GM21390 (cell line): Measurements from ENCODE around the gene GMDS.

ENCODE experiments used
- ATAC-seq: cut with Tn5 transposase; IDR thresholded peaks from one replicate; pipeline ENCODE4 v1.9.1; 2021; ENCODE audit not compliant: unreplicated experiment

Gene GMDS

GRCh38 chr6:1622220-1622850, 623.1 kb downstream of the GMDS start:
- ATAC-seq: no peak

DNA sequence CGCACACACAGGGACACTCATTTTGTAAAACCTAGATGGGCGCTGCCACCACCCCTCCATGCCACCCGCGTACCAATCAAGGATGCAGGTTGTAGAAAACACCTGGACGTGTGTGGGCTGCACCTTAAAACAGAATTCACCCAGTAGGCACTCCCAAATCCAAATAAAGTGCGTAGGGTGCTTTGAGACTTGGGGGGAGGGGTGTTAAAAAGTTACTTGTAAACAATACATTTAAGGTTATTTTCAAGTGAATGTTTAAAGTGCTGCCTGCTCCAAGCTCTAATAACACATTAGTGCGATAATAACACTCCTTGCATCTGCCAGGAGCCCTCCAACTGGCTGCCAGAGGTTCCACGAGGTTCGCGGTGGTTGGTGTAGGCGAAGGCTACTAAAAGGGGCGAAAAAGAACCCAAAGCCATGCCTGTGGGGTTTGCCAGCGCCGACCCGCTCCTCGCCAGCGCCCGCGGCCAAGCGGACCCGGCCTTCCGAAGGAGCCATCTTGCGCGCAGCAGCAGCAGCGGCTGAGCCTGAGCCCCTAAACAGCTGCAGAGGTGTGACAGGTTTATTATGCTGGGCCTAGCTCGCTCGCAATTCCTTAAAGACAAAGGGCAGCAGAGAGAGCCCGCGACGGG, 624.2 kb downstream of the GMDS start:
- no peak for ATAC-seq

- ATAC-seq: no peak
Measured at GRCh38 chr6:1620504-1621069, 624.8 kb downstream of the GMDS start.

DNA sequence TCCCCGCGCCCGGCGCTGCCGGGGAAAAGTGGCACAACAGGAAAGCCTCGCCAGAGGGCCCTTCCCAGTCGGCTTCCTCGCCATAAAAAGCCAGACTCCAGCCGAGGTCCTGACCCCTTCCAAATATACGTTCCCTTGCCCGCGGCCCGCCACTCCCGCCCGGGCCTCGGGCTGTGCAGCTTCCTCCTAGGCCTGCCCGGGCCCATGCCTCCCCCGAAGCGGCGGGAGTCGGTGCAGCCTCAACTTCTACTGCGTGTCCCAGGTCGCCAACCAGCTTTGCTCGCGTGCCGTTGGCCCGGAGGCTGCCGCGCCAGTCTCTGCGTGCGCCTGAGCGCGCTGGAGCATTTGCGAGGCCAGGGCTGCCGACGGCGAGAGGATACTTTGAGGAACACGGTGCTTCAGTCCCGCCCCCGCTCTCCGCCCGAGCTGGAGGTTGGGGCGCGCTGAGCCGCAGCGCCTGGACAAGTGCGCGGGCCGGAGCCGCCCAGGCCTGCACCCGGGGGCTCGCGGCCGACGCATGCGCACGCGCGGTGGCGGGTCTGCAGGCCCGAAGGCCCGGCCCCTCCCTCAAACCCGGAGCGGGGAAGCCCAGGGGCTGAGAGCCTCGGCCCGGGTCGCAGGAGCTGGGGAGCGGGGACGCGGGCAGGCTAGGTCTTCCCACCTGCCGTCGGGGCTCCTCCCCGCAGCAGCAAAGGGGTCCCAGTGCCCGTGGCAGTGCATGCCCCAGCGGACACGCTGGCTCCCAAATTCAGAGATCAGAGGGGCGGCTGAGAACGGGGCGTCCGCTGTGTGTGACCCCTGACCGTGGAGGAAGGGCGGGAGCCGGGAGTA, 625.5 kb downstream of the GMDS start:
- no peak for ATAC-seq

GRCh38 chr6:1619098-1619672, 626.2 kb downstream of the GMDS start:
- no peak for ATAC-seq

DNA sequence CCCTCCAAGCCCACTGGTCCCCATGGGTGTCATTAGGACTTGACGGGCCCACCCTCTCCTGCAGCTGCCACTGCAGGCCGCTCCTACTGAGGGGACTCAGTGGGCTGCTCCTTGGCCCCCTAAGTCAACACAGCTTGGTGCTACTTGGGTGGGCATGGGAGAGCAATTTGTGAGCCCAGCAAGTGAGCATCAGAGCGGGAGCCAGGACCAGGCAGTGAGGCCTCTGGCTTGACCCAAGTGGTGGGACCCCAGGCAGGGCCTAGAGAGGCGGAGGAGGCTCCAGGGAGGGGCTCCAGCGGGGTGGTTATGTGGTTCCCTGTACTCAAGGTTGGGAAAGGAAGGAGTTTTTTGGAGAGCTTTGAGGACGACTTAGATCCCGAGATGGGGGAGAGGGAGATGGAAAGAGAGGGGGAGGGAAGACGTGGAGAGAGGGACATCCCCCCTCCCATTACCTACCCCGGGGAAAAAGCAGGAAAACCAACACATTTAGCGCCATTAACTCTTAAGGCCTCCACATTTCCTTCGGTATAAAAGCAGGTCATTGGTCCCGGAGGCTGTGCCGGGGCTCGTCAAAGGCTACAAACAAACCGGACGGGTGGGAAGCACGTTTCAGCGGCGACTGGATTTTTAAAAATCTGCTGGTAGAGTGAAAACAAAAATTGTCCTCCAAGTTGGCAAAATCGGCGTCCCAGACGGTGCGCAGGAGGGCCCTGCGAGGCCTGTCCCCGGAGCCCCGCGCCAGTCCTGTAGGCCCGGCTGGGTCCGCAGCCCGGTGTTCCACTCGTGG, 626.9 kb downstream of the GMDS start:
- no peak for ATAC-seq

DNA sequence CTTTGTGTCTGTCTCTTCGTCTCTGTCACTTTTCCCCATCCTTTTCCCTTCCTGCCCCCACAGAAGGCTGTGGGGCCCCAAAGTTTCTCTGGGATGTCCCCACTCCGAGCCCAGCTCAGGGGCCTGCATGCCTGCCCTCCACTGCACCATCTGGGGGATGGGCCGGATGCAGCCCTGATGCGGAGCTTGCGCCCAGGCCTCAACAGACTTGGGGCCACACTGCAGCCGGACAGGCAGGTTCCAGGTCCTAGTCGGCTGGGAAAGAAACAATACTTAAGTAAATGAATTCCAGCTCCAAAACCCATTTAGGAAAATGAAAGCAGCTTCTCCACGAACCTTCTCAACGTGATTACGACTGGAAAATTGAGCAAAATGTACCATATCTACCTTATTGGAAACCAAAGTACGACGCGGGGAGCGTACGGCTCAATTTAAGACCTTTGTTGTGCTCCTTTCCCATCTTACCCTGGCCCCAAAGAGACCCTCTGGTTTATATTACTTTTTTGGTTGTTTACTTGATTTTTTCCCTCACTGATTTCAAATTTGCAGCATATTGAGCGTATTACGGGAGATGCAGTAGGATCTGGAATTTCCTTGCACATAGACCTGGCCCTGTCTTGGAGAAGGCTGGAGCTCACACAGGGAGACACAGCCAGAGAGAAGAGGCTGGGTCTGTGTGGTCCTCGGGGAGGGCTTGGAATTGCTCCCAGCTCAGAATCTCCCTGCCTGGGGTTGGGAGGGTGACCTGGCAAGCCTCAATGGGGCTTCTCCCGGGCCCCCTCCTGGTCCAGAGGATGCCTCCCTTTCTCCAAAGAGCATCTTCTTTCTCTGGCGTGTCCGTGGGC, 627.7 kb downstream of the GMDS start:
- no peak for ATAC-seq

GRCh38 chr6:1616701-1617463, 628.5 kb downstream of the GMDS start:
- ATAC-seq: no peak

DNA sequence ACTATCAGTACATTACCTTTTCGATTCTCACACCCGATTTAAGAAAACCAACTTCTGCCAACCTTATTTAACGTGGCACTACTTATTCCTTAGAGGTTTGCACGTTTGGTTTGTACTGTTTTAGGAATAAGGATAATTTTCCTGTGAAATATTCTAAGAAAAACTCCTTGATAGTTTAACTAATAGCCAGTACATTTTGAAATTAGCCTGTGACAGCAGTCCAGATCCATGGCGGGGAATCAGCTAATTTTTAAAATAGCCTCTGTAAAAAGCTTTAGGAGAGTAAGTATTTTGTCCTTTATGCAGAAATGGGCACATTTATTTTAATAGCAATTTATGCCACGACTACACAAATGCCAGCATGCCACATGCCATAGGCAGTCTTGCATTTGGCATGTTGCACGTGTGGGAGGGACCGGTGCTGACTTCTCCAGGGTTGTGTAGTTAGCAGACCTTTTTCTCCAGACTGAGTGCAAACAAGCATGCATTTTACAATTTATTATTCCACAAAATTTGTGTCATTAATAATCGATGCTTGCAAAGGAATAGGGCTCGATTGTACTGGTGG, 629.5 kb downstream of the GMDS start:
- no peak for ATAC-seq

GRCh38 chr6:1615151-1615852, 630.1 kb downstream of the GMDS start:
- ATAC-seq: no peak

DNA sequence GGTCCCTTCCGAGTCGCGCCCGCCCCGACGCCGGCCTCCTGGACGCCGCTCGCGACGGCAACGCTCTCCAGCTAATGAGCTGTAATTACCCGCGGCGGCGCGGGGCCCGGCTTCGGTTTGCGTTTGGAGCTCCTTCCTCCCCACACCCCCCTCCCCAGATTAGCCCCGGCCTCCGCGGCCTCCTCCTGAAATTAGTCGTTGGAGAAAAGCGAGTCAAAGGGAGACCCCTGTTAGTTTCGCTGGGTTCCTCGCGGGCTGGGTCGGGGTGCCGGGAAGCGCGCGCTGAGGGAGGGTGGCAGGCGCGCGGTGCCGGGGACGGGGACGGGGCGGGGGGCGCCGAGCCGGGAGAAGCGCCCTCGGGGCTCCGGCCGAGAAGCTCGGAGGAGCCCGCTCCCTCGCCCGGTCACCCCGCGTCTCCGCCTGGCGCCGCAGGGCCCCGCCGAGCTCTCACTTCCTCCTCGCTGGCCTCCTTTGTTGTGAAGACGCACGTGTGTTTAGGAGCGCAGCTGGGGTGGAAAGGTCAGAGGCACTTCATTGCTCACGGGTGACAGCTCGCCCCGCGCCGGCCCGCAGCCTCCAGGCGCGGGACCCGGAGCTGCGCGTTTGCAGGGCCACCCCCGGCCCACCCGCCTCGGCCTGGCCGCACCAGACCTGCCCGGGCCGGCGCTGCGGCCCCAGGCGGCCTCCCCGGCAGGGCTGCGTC, 630.8 kb downstream of the GMDS start:
- no peak for ATAC-seq

- ATAC-seq: no peak
Measured at GRCh38 chr6:1613688-1614447, 631.5 kb downstream of the GMDS start.

DNA sequence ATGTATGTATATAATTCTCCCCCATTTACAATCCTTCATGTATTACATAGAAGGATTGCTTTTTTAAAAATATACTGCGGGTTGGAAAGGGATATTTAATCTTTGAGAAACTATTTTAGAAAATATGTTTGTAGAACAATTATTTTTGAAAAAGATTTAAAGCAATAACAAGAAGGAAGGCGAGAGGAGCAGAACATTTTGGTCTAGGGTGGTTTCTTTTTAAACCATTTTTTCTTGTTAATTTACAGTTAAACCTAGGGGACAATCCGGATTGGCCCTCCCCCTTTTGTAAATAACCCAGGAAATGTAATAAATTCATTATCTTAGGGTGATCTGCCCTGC, 632.1 kb downstream of the GMDS start:
- no peak for ATAC-seq

DNA sequence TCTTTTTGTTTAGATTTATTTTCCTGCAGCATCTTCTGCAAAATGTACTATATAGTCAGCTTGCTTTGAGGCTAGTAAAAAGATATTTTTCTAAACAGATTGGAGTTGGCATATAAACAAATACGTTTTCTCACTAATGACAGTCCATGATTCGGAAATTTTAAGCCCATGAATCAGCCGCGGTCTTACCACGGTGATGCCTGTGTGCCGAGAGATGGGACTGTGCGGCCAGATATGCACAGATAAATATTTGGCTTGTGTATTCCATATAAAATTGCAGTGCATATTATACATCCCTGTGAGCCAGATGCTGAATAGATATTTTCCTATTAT, 632.5 kb downstream of the GMDS start:
- no peak for ATAC-seq

GRCh38 chr6:1612299-1612973, 633.0 kb downstream of the GMDS start:
- ATAC-seq: no peak

GRCh38 chr6:1611572-1612298, 633.7 kb downstream of the GMDS start:
- ATAC-seq: no peak
